WTC11 (cell line): ENCODE data around the gene IRF2BP2. TPM values are rescaled to one million over a fixed set of nuclear protein-coding genes. Genes with fewer than 3 reads are reported as not detected.

Experiments used
- ATF1 ChIP-seq: sonication (generic); formaldehyde crosslinking; IDR thresholded peaks from 2 replicates; pipeline ENCODE4 v1.8.1; 2023; ENCODE audit warnings: mild to moderate bottlenecking, moderate library complexity, missing genetic modification reagents
- ATF3 ChIP-seq: sonication (generic); formaldehyde crosslinking; conservative IDR thresholded peaks from 2 replicates; pipeline ENCODE4 v1.8.1; 2022; ENCODE audit warnings: mild to moderate bottlenecking, missing genetic modification reagents
- ATF6 ChIP-seq: sonication (generic); formaldehyde crosslinking; IDR thresholded peaks from 2 replicates; pipeline ENCODE4 v1.8.1; 2023; ENCODE audit warnings: mild to moderate bottlenecking, missing genetic modification reagents
- CREB1 ChIP-seq: sonication (generic); formaldehyde crosslinking; IDR thresholded peaks from 2 replicates; pipeline ENCODE4 v1.8.0; 2023; ENCODE audit warnings: mild to moderate bottlenecking, missing genetic modification reagents
- ELF4 ChIP-seq: sonication (generic); formaldehyde crosslinking; IDR thresholded peaks from 2 replicates; pipeline ENCODE4 v1.8.1; 2022; ENCODE audit warnings: low read depth, mild to moderate bottlenecking, moderate library complexity, missing genetic modification reagents
- ESRRA ChIP-seq: sonication (generic); formaldehyde crosslinking; IDR thresholded peaks from 2 replicates; pipeline ENCODE4 v1.8.1; 2022; ENCODE audit warnings: mild to moderate bottlenecking, missing genetic modification reagents, borderline replicate concordance
- FOXJ3 ChIP-seq: sonication (generic); formaldehyde crosslinking; IDR thresholded peaks from 2 replicates; pipeline ENCODE4 v1.9.0; 2021; ENCODE audit warnings: missing genetic modification reagents, mild to moderate bottlenecking, borderline replicate concordance
- FOXK1 ChIP-seq: sonication (generic); formaldehyde crosslinking; IDR thresholded peaks from 2 replicates; pipeline ENCODE4 v1.8.0; 2022; ENCODE audit warnings: mild to moderate bottlenecking, moderate library complexity, missing genetic modification reagents
- FOXP1 ChIP-seq: sonication (generic); formaldehyde crosslinking; IDR thresholded peaks from 2 replicates; pipeline ENCODE4 v1.8.0; 2022; ENCODE audit warnings: missing genetic modification reagents, mild to moderate bottlenecking, moderate library complexity, borderline replicate concordance
- GABPB1 ChIP-seq: sonication (generic); formaldehyde crosslinking; IDR thresholded peaks from 2 replicates; pipeline ENCODE4 v1.8.1; 2023; ENCODE audit warnings: mild to moderate bottlenecking, missing genetic modification reagents
- JUN ChIP-seq: sonication (generic); formaldehyde crosslinking; IDR thresholded peaks from 2 replicates; pipeline ENCODE4 v1.8.0; 2023; ENCODE audit warnings: mild to moderate bottlenecking, missing genetic modification reagents
- KAT7 ChIP-seq: sonication (generic); formaldehyde crosslinking; IDR thresholded peaks from 2 replicates; pipeline ENCODE4 v1.8.1; 2023; ENCODE audit warnings: missing genetic modification reagents, mild to moderate bottlenecking, borderline replicate concordance
- MLX ChIP-seq: sonication (generic); formaldehyde crosslinking; IDR thresholded peaks from 2 replicates; pipeline ENCODE4 v1.8.1; 2023; ENCODE audit warnings: mild to moderate bottlenecking, missing genetic modification reagents, moderate library complexity
- MXD4 ChIP-seq: fragments of 250-450 bp; sonication (Bioruptor Pico); IDR thresholded peaks from 2 replicates; pipeline ENCODE4 v1.8.0; 2021; ENCODE audit warnings: mild to moderate bottlenecking, moderate library complexity, borderline replicate concordance
- MYBL2 ChIP-seq: sonication (generic); formaldehyde crosslinking; IDR thresholded peaks from 2 replicates; pipeline ENCODE4 v1.8.1; 2023; ENCODE audit warnings: mild to moderate bottlenecking, moderate library complexity, missing genetic modification reagents
- NFATC4 ChIP-seq: fragments of 250-450 bp; sonication (Bioruptor Pico); IDR thresholded peaks from 2 replicates; pipeline ENCODE4 v1.9.0; 2021; ENCODE audit warnings: mild to moderate bottlenecking
- NFYB ChIP-seq: sonication (generic); formaldehyde crosslinking; conservative IDR thresholded peaks from 2 replicates; pipeline ENCODE4 v1.8.0; 2022; ENCODE audit warnings: low read depth, missing genetic modification reagents
- NR1H2 ChIP-seq: sonication (generic); formaldehyde crosslinking; IDR thresholded peaks from 2 replicates; pipeline ENCODE4 v1.9.0; 2021; ENCODE audit warnings: mild to moderate bottlenecking, moderate library complexity, missing genetic modification reagents
- NR2C2 ChIP-seq: sonication (generic); formaldehyde crosslinking; IDR thresholded peaks from 2 replicates; pipeline ENCODE4 v1.8.0; 2022; ENCODE audit warnings: mild to moderate bottlenecking, missing genetic modification reagents
- NR3C1 ChIP-seq: sonication (generic); formaldehyde crosslinking; conservative IDR thresholded peaks from 2 replicates; pipeline ENCODE4 v1.8.1; 2023; ENCODE audit warnings: low read depth, mild to moderate bottlenecking, missing genetic modification reagents
- RORB ChIP-seq: fragments of 250-450 bp; sonication (Bioruptor Pico); IDR thresholded peaks from 2 replicates; pipeline ENCODE4 v1.9.0; 2021; ENCODE audit warnings: mild to moderate bottlenecking
- SMAD4 ChIP-seq: sonication (generic); formaldehyde crosslinking; IDR thresholded peaks from 2 replicates; pipeline ENCODE4 v1.8.0; 2022; ENCODE audit warnings: mild to moderate bottlenecking, missing genetic modification reagents
- SOX15 ChIP-seq: fragments of 250-450 bp; sonication (Bioruptor Pico); IDR thresholded peaks from 2 replicates; pipeline ENCODE4 v1.9.0; 2021; ENCODE audit warnings: mild to moderate bottlenecking
- TEAD1 ChIP-seq: sonication (generic); formaldehyde crosslinking; IDR thresholded peaks from 2 replicates; pipeline ENCODE4 v1.8.0; 2022; ENCODE audit warnings: mild to moderate bottlenecking, missing genetic modification reagents
- USF1 ChIP-seq: sonication (generic); formaldehyde crosslinking; IDR thresholded peaks from 2 replicates; pipeline ENCODE4 v1.8.0; 2022; ENCODE audit warnings: mild to moderate bottlenecking, missing genetic modification reagents
- ZBTB21 ChIP-seq: sonication (generic); formaldehyde crosslinking; IDR thresholded peaks from 2 replicates; pipeline ENCODE4 v1.8.1; 2023; ENCODE audit warnings: mild to moderate bottlenecking, missing genetic modification reagents, borderline replicate concordance
- ZNF232 ChIP-seq: sonication (generic); formaldehyde crosslinking; IDR thresholded peaks from 2 replicates; pipeline ENCODE4 v1.8.0; 2022; ENCODE audit warnings: mild to moderate bottlenecking, missing genetic modification reagents
- ZNF396 ChIP-seq: fragments of 250-450 bp; sonication (Bioruptor Pico); IDR thresholded peaks from 2 replicates; pipeline ENCODE4 v1.8.0; 2021; ENCODE audit warnings: mild to moderate bottlenecking, moderate library complexity, borderline replicate concordance
- ZNF416 ChIP-seq: fragments of 250-450 bp; sonication (Bioruptor Pico); IDR thresholded peaks from 2 replicates; pipeline ENCODE4 v1.9.0; 2021; ENCODE audit warnings: mild to moderate bottlenecking, inconsistent platforms
- ZNF512 ChIP-seq: sonication (generic); formaldehyde crosslinking; IDR thresholded peaks from 2 replicates; pipeline ENCODE4 v1.8.1; 2022; ENCODE audit warnings: missing genetic modification reagents, borderline replicate concordance
- ZNF671 ChIP-seq: fragments of 250-450 bp; sonication (Bioruptor Pico); IDR thresholded peaks from 2 replicates; pipeline ENCODE4 v1.8.0; 2021; ENCODE audit warnings: mild to moderate bottlenecking
- total RNA-seq: library from RNA; stranded (reverse); gene quantifications from 3 replicates; pipeline ENCODE4 v1.2.3, GENCODE V29; 2021
- TF ChIP-seq, protein P1 (sequence below): fragments of 250-450 bp; sonication (Bioruptor Pico); IDR thresholded peaks from 2 replicates; pipeline ENCODE4 v1.8.0; 2021; ENCODE audit warnings: mild to moderate bottlenecking
- TF ChIP-seq, protein P2 (sequence below): sonication (generic); formaldehyde crosslinking; IDR thresholded peaks from 2 replicates; pipeline ENCODE4 v1.8.1; 2022; ENCODE audit warnings: mild to moderate bottlenecking, moderate library complexity, missing genetic modification reagents
- TF ChIP-seq, protein P3 (sequence below): fragments of 250-450 bp; sonication (Bioruptor Pico); IDR thresholded peaks from 2 replicates; pipeline ENCODE4 v2.1.2; 2022; ENCODE audit warnings: mild to moderate bottlenecking, moderate library complexity

Gene IRF2BP2
- total RNA-seq, 1 experiment from 2014 or later = 70.9 TPM

- TF ChIP-seq ZBTB21 (CRISPR knock-in tag) (no peak), ESRRA (CRISPR knock-in tag) (no peak; the same call in 1 of the 2 replicates), MXD4 (CRISPR knock-in tag) (no peak), USF1 (CRISPR knock-in tag) (no peak; the same call in 1 of the 2 replicates), GABPB1 (CRISPR knock-in tag) (no peak), FOXP1 (CRISPR knock-in tag) (peak; percentile 95), ZNF671 (CRISPR knock-in tag) (no peak), ELF4 (CRISPR knock-in tag) (0 out of 2 replicates have a peak, but pooled peaks have one; percentile 62), SOX15 (CRISPR knock-in tag) (no peak), CREB1 (CRISPR knock-in tag) (no peak), ZNF232 (CRISPR knock-in tag) (no peak), TEAD1 (peak; percentile 99), SMAD4 (CRISPR knock-in tag) (no peak), NR2C2 (CRISPR knock-in tag) (no peak), MLX (CRISPR knock-in tag) (0 out of 2 replicates have a peak, but pooled peaks have one; percentile 29), NR3C1 (no peak), ZNF512 (CRISPR knock-in tag) (no peak), ZNF416 (no peak), ATF6 (CRISPR knock-in tag) (no peak), MYBL2 (CRISPR knock-in tag) (no peak), ZNF396 (CRISPR knock-in tag) (no peak), NFATC4 (CRISPR knock-in tag) (no peak), FOXJ3 (CRISPR knock-in tag) (no peak), ATF3 (CRISPR knock-in tag) (no peak), NR1H2 (CRISPR knock-in tag) (no peak), JUN (no peak), ATF1 (CRISPR knock-in tag) (peak; percentile 83; the same call in 1 of the 2 replicates), RORB (CRISPR knock-in tag) (no peak), KAT7 (CRISPR knock-in tag) (no peak), NFYB (CRISPR knock-in tag) (0 out of 2 replicates have a peak, but pooled peaks have one; percentile 23), FOXK1 (CRISPR knock-in tag) (peak; percentile 76)
- TF ChIP-seq, protein P1, sequence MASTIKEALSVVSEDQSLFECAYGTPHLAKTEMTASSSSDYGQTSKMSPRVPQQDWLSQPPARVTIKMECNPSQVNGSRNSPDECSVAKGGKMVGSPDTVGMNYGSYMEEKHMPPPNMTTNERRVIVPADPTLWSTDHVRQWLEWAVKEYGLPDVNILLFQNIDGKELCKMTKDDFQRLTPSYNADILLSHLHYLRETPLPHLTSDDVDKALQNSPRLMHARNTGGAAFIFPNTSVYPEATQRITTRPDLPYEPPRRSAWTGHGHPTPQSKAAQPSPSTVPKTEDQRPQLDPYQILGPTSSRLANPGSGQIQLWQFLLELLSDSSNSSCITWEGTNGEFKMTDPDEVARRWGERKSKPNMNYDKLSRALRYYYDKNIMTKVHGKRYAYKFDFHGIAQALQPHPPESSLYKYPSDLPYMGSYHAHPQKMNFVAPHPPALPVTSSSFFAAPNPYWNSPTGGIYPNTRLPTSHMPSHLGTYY (CRISPR knock-in tag) = no peak
- TF ChIP-seq, protein P2, sequence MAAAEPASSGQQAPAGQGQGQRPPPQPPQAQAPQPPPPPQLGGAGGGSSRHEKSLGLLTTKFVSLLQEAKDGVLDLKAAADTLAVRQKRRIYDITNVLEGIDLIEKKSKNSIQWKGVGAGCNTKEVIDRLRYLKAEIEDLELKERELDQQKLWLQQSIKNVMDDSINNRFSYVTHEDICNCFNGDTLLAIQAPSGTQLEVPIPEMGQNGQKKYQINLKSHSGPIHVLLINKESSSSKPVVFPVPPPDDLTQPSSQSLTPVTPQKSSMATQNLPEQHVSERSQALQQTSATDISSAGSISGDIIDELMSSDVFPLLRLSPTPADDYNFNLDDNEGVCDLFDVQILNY (CRISPR knock-in tag) = peak; percentile 87; the same call in 1 of the 2 replicates
- TF ChIP-seq, protein P3, sequence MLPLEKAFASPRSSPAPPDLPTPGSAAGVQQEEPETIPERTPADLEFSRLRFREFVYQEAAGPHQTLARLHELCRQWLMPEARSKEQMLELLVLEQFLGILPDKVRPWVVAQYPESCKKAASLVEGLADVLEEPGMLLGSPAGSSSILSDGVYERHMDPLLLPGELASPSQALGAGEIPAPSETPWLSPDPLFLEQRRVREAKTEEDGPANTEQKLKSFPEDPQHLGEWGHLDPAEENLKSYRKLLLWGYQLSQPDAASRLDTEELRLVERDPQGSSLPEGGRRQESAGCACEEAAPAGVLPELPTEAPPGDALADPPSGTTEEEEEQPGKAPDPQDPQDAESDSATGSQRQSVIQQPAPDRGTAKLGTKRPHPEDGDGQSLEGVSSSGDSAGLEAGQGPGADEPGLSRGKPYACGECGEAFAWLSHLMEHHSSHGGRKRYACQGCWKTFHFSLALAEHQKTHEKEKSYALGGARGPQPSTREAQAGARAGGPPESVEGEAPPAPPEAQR (CRISPR knock-in tag) = no peak
These were observed 767 bp upstream of the IRF2BP2 start (continued) for GRCh38 chr1:234610666-234611224.
